ELR (cell line): ENCODE measurements around the gene CASP2.

Source experiments
- DNase-seq: peaks from one replicate; pipeline ENCODE4 v3.0.0-alpha.2; 2015; ENCODE audit warnings: low read depth

CASP2 gene

GRCh38 chr7:143331179-143331801 is 43.1 kb downstream of the CASP2 start:
- peak; percentile 76 for DNase-seq

DNA sequence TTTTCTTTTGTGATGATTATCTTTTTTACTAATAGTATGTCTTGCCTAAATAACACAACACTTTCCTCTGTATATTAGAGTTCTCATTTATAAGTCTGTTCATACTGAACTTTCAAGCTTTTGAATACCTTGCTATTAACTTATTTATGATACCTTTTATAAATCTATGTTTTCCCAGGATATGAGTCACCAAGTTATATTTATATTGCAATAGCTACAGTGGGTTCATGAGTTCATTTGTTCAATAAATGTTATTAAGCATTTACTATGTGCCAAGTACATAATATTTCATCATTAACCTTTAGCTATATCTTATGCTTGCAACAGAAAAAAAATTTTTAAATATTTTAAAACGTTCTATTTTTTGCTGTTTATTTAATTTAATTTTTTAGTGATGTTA is 46.1 kb downstream of the CASP2 start:
- no peak for DNase-seq

DNA sequence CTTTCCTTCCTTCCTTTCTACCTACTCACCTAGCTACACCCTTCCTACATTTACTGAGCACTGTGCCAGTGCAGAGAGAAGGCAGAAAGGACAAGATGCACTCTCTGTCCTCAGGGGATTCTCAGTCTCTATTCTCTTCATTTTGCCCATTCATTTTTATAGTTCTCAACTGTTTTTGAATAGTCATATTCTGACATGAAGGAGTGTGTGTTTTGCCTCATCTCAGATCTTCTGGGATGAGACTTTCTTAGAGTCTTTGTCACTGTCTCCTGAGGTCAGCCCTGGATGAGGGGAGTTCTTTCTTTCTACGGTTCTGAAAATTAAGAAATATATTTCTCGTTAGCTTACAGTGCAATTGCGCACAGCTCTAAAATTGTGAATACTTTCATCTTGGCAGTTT is 49.1 kb downstream of the CASP2 start:
- DNase-seq: no peak

GRCh38 chr7:143341842-143342241 is 53.7 kb downstream of the CASP2 start:
- no peak for DNase-seq

DNA sequence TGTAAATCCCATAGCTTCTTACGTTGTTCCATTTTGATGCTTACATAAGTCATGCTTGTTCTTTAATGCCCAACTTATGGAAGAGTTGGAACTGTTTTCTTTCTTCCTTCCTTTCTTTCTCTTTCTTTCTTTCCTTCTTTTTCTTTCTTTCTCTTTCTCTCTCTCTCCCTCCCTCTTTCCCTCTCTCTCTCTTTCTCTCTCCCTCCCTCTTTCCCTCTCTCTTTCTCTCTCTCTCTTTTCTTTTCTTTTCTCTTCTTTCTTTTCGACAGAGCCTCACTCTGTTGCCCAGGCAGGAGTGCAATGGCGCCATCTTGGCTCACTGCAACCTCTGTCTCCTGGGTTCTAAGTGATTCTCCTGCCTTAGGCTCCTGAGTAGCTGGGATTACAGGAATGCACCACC is 55.4 kb downstream of the CASP2 start:
- no peak for DNase-seq

DNA sequence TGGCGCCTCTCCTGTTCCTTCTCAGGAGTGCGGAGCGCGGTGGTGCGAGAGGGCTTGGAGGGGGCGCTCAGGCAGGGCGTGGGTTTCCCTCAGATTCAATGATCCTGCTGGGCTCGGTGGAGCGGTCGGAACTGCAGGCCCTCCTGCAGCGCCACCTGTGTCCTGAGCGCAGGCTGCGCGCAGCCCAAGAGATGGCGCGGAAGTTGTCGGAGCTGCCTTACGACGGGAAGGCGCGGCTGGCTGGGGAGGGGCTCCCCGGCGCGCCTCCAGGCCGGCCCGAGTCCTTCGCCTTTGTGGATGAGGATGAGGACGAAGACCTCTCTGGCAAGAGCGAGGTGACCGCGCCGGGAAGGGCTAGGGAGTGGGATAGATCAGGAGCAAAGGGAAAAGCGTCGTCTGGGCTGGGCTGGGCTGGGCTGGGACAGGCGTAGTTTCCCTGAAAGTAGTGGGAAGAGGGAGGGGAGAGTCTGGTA is 57.3 kb downstream of the CASP2 start:
- no peak for DNase-seq

GRCh38 chr7:143346018-143346417 is 57.9 kb downstream of the CASP2 start:
- DNase-seq: no peak

- DNase-seq: no peak
Observed at GRCh38 chr7:143347950-143348349, 59.8 kb downstream of the CASP2 start.

- DNase-seq: no peak
Observed at GRCh38 chr7:143351060-143351459, 62.9 kb downstream of the CASP2 start.

DNA sequence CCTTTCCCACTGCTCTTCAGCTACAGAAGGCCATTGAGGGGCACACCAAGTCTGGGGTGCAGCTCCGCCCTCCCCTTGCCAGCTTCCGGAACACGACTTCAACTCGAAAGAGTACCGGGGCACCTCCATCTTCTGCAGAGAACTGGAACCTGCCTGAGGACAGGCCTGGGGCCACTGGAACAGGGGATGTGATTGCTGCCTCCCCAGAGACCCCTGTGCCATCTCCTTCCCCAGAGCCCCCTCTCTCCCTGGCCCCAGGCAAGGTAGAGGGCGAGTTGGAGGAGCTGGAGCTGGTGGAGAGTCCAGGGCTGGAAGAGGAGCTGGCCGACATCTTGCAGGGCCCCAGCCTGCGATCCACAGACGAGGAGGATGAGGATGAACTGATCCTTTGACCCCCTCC is 63.4 kb downstream of the CASP2 start:
- DNase-seq: no peak

- no peak for DNase-seq
Observed at GRCh38 chr7:143352531-143353002, 64.4 kb downstream of the CASP2 start.

- DNase-seq: no peak
Observed at GRCh38 chr7:143354376-143354775, 66.2 kb downstream of the CASP2 start.

DNA sequence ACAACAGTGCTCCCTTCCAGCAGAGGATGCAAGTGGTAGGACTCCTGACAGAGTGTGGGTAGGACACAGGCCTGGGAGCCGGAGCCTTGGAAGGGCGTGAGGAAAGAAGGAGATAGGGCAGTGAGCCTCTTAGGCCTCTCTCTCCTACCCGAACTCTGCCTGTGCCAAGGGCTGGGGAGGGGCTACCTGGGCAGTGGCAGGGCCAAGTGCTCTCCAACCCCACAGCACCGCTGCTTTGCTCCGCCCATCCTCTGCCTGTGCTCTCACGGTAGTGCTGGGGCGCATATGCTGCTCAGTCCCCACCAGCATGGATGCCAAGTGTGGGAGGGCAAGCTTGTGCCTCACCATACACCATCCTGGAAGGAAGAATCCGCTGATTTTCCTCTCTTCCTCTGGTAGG is 66.8 kb downstream of the CASP2 start:
- no peak for DNase-seq

GRCh38 chr7:143355450-143356385 is 67.6 kb downstream of the CASP2 start:
- no peak for DNase-seq

DNA sequence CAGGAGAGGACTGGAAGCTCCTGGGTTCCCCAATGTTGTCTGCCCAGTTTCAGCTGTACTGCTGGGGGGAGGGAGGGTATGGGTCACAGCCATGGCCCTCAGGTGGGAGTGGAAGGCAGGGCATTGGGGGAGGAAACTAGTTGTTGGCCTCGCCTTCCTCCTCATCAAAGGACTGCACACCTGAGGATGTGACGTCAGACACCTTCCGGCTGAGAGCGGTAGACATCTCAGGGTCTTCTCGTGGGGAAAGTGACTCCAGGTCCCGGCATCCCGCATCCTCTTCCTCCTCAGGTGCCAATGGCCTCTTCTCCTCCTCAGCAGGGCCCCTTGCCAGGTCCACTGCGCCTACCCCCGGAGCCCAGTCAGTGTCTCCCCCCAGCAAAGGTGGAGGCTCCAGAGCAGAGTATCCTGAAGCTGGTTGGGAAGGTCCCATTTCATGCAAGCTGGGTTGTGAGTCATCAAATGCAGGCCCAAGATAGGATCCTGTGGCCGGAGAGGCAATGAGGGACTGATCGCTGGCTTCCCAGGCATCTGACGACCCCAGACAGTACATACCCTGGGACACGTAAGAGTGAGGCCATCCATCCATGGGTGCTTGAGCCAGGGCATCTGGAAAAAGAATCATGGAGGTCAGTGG is 68.4 kb downstream of the CASP2 start:
- no peak for DNase-seq
